NCI-H1417 treated with DMSO at 0.1 percent for 48 hours (cell line): ENCODE data around the gene PRKN.

ENCODE experiments used
- DNase-seq: peaks from one replicate; lab custom pipeline; 2025; lab: John Stamatoyannopoulos, UW

Gene PRKN

DNA sequence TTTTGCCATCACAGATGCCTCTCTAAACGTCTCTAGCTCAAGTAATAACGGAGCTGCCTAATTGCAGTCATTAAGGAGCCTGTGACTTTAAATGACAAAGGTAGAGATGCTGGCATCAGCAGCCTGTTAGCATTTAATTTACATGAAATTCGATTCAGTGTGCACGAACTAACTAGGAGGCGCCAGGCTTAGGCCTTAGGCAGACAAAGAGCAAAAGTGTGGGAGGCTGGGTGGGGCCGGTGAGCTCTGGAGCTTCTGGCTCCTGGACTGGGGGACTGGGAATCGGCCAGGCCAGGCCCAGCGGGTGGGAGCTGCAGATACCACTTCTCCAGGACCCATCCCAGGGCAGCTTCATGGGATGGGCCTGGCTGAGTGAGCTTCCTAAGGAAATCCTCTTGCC, 1283.7 kb downstream of the PRKN start:
- DNase-seq = no peak

- no peak for DNase-seq
Observed at GRCh38 chr6:161442420-161442819, 1285.1 kb downstream of the PRKN start.

- DNase-seq = no peak
Observed at GRCh38 chr6:161440299-161440698, 1287.3 kb downstream of the PRKN start.

DNA sequence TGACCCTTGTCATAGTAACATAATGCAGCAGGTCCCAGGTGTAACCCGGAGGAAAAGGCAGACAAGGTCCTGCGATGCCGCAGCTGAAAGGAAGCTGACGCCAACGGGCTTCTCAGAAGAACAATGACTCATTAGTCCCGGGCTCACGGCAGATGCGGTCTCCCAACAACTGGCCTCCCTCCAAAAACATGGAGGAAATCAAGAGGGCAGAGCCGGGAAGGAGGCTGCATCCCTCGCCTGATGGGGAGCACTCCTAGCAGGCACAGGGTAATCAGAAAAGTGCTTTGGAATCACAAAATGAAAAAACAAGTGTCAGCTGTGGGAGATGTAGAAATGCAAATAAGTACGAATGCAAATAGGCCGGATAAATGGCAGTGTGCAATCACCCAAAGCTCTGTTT, 1288.5 kb downstream of the PRKN start:
- DNase-seq = no peak

DNA sequence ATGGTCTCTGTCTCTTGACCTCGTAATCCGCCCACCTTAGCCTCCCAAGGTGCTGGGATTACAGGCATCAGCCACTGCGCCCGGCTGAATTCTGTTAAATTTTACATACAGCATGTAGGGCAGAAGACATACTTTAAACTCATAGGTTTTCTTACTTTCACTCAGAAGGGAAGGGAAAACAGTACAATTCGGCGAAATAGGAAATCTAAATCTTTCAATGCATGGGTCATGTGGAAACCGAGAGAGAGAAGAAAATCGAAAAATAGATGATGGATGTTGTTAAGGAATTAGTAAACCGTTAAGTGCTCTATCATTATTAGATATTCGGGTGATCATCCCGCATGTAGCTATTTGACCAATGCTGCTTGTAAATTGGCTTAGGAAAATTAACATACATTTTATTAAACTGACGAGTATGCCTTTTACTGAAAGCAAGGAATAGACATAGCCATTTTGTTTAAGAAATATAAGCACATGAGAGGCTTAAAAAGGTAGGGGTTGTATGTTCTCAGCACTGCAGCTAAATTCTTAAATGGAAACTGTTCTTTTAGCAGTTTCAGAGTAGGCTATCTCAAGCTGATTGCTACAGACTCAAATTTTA, 1289.0 kb downstream of the PRKN start:
- DNase-seq = no peak

GRCh38 chr6:161437851-161438250, 1289.7 kb downstream of the PRKN start:
- DNase-seq = no peak

GRCh38 chr6:161436106-161436876, 1291.3 kb downstream of the PRKN start:
- no peak for DNase-seq

GRCh38 chr6:161435748-161436070, 1291.9 kb downstream of the PRKN start:
- no peak for DNase-seq

- DNase-seq = no peak
Observed at GRCh38 chr6:161434921-161435747, 1292.4 kb downstream of the PRKN start.

GRCh38 chr6:161434350-161434749, 1293.2 kb downstream of the PRKN start:
- no peak for DNase-seq

DNA sequence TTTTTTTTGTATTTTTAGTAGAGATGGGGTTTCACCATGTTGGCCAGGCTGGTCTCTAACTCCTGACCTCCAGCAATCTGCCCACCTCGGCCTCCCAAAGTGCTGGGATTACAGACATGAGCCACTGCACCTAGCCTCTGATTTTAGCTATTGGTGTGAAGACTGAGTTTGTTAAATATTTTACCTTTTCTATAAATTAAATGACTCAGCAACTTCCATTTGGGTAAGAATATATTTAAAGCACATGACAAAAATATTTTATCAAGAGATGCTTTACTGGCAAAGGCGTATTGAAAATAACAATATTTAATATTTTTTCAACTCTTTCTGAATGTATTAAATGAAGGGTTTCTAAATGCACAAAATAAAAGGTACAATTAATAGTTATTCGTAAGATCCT, 1295.0 kb downstream of the PRKN start:
- DNase-seq = no peak

GRCh38 chr6:161429921-161430490, 1297.6 kb downstream of the PRKN start:
- no peak for DNase-seq

- no peak for DNase-seq
Observed at GRCh38 chr6:161424421-161424820, 1303.1 kb downstream of the PRKN start.

GRCh38 chr6:161422710-161423680, 1304.6 kb downstream of the PRKN start:
- no peak for DNase-seq

GRCh38 chr6:161418463-161418945, 1309.1 kb downstream of the PRKN start:
- DNase-seq = peak; percentile 29

DNA sequence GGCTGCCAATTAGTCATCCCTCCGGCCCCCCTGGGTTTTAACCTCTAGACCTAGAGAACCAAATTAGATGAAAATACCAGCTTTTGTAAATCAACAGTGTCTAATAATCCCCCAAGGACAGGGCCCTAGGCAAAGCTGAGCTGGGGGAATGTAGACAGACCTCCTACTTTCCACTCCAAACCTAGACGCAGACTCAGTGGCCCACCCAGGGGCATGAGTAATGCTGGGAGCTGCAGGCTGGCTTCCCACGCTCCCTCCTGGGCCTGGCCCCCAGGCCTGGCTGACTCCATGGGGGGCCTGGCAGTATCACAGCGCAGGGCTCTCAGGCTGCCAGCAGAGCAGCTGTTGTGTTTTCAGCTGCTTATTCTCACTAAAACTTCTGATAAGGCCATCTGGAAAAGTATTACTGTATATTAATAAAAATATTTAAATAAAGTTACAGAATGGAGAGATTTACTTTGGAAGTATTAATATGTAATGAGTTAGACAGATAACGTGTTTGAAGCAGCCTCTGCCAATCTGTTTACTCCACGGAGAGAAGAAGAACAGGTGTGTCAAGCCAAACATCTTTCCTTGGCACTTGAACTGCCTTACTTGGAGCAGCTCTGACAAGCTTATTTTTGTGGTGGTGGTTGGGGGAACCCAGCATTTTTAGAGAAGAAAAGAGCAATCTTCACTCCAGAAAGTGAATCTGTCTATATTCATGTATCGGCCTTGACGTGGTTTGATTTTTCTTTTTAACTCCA, 1309.7 kb downstream of the PRKN start:
- DNase-seq = peak; percentile 6

DNA sequence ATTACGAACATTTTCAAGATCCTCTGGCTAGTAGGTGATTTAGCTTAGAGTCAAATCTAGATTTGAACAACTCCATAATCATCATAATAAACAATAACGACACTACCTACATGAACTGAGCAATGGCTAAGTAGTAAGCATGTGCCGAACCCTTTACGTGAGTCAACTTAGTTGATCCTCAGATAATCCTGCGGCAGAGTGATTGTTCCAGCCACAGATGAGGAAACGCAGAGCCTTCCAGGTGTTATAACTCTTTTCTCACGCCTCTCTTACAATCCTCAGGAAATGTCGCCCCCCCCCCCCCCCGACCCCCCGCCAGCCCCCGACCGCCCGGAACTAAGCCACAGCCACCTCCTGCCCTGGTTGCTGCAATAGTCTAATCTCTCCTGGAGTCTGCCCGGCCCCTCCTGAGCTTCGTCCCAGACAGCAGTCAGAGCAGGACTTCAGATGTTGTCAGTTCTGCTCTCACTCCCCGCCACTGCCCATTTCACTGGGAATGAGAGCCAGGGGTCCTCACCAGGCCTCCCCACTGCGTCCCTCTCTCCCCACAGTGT, 1312.2 kb downstream of the PRKN start:
- no peak for DNase-seq

DNA sequence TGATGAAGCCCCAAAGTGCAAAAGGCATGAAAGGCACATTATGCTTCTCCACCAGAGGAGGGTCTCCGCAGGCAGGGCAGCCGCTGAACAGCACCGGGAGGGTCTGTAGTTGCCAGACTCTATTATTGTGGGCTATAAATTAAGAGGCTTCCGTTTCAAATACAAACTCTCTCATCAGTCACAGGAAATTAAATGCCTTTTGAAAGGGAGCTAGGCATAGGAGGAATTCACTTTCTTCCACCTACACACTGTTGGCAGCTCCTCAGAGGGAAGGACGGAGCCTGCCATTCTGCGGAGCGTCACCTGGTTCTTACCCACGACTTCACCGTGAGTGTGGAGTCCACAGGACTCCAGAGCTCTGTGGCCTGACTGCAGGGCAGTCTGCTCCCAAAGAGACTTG, 1312.9 kb downstream of the PRKN start:
- DNase-seq = no peak

DNA sequence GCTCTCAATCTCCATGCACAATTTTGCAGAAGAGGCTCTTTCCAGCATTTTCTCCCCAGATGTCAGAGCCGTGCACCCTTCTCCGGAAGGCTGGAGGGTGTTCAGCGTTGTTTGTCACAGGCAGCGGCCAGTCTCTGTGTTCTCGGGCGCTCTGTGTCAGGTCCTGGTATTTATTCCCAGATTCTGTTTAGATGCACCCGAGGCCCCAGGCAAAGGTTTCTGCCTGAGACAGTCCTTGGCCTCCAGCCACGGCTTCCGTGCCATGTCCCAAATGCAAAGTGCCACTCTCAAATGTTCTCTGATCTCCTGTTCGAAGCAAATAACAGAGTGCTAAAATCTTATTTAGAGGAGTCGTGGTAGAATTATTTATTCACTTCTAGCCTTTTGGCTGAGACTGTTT, 1313.4 kb downstream of the PRKN start:
- DNase-seq = no peak

DNA sequence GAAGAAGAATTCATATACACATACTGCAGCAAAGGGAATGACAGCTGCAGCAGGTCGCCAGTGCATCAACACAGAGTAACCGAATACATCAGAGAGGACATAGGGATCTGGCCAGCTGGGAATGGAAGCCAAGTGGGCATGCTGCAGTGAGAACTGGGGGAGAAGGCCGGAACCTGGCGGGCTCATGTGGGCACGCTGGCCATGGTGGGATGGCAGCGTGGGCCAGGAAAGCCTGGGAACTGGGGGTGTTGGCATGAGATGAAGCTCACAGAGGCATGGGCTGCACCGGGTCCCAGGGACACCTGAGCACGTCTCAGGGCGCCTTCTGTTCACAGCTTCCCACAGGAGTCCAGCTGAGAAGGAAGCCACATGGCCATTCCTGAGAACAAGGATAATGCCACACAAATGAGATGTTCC, 1314.2 kb downstream of the PRKN start:
- no peak for DNase-seq
